Natural killer cell (primary cell): ENCODE data around the gene NR1H2. TPM values are rescaled to one million over a fixed set of nuclear protein-coding genes. Genes with fewer than 3 reads are reported as not detected.
A peak's percentile ranks its signal among the peaks of the same experiment; 100 is the strongest.

Experiments used
- ATAC-seq, 3 donors: fragments of 150-1000 bp in 2 of 3; fragments of 200-7000 bp in 1 of 3; cut with Tn5 transposase; 1 replicate in 1 of 3; 2 replicates in 2 of 3; pipeline ENCODE4 v1.10.0; 2021; ENCODE audit warnings: mild to moderate bottlenecking in 2 of 3, moderate library complexity in 2 of 3
- DNase-seq, 2 donors: peaks; one replicate each; pipeline versions ENCODE4 v3.0.0 to v3.0.0-alpha.2; 2013 to 2021; ENCODE audit warnings: mixed read lengths in 1 of 2
- H3K27ac ChIP-seq: one replicate; pipeline ENCODE4 v1.5.1; 2013; ENCODE audit warnings: mild to moderate bottlenecking, low read length
- H3K27me3 ChIP-seq: one replicate; pipeline ENCODE4 v1.6.1; 2013; ENCODE audit warnings: low read length; ENCODE audit not compliant: control insufficient read depth, insufficient read depth
- H3K36me3 ChIP-seq: one replicate; pipeline ENCODE4 v1.6.1; 2013; ENCODE audit warnings: low read length; ENCODE audit not compliant: control insufficient read depth, insufficient read depth
- H3K4me1 ChIP-seq: one replicate; pipeline ENCODE4 v1.6.1; 2013; ENCODE audit warnings: low read length; ENCODE audit not compliant: control insufficient read depth, insufficient read depth
- H3K4me3 ChIP-seq: one replicate; pipeline ENCODE4 v1.5.1; 2013; ENCODE audit warnings: low read length
- H3K9me3 ChIP-seq: one replicate; pipeline ENCODE4 v1.6.1; 2013; ENCODE audit warnings: low read length; ENCODE audit not compliant: control insufficient read depth, insufficient read depth
- H3K27ac Mint-ChIP-seq, 2 donors: one replicate each; pipeline ENCODE4 v1.8.0; 2022; ENCODE audit warnings: mild to moderate bottlenecking in 2 of 2, mixed read lengths in 2 of 2, moderate library complexity in 1 of 2
- H3K27me3 Mint-ChIP-seq, 2 donors: one replicate each; pipeline ENCODE4 v1.8.0; 2022; ENCODE audit warnings: low read depth in 2 of 2, mixed read lengths in 2 of 2
- H3K36me3 Mint-ChIP-seq: one replicate; pipeline ENCODE4 v1.8.0; 2022; ENCODE audit warnings: mixed read lengths
- H3K4me1 Mint-ChIP-seq, 2 donors: one replicate each; pipeline ENCODE4 v1.8.0; 2022; ENCODE audit warnings: mixed read lengths in 2 of 2
- H3K4me3 Mint-ChIP-seq: one replicate; pipeline ENCODE4 v1.8.0; 2022; ENCODE audit warnings: mild to moderate bottlenecking, moderate library complexity, mixed read lengths
- H3K9me3 Mint-ChIP-seq, 2 donors: one replicate each; pipeline ENCODE4 v1.8.0; 2022; ENCODE audit warnings: mixed read lengths in 2 of 2
- CTCF ChIP-seq: fragments of 200-600 bp; IDR thresholded peaks from one replicate; pipeline ENCODE4 v1.8.0; 2022; ENCODE audit warnings: antibody characterized with exemption
- WGBS: methylation state at CpG from one replicate; pipeline ENCODE4 v1.1.7; 2013; ENCODE audit warnings: missing lambda C conversion rate; ENCODE audit not compliant: insufficient coverage; 5-methylcytosine and 5-hydroxymethylcytosine counted together
- intact Hi-C: fragments of 100-400 bp; cut with micrococcal nuclease; formaldehyde crosslinking; loops from one replicate; pipeline ENCODE4 v1.14.2; 2022
- total RNA-seq, 4 donors: library from RNA; stranded (reverse); fragments of 120-200 nt in 1 of 4; gene quantifications; one replicate each; pipeline versions ENCODE4 v1.2.3 to v1.2.4, GENCODE V29; 2013 to 2022

Gene NR1H2
- total RNA-seq, 3 donors from 2014 or later (not counting 1 experiment from before 2014, with no cell fraction given) = 185 to 217 (median 211) TPM

GRCh38 chr19:50418176-50419021, 42.1 kb downstream of the NR1H2 start, which contains the start of gene SPIB:
Gene SPIB (plus strand): TSS chr19:50418938. CDS start chr19:50418963, 25 bp downstream.
- peaks cover 12 to 27% of the 10 kb centered on the region in 2 donors for H3K4me1 Mint-ChIP-seq
- no peaks in the 10 kb centered on the region for H3K9me3 Mint-ChIP-seq
- Histone ChIP-seq H3K36me3 (no peaks in the 10 kb centered on the region), H3K9me3 (no peaks in the 10 kb centered on the region), H3K4me3 (peak within 1 kb of the TSS; percentile 55), H3K4me1 (peaks cover 53% of the 10 kb centered on the region), H3K27me3 (peaks cover 6% of the 10 kb centered on the region), H3K27ac (peak within 1 kb of the TSS; percentile 74)
- DNase-seq = no peak
- H3K27me3 Mint-ChIP-seq = peaks cover 23 to 27% of the 10 kb centered on the region in 2 donors
- intact Hi-C loops = no loop called here
- TF ChIP-seq CTCF = no peak
- no peak within 1 kb of the TSS for H3K4me3 Mint-ChIP-seq
- 35% methylated on average over 34 of the region's 34 CpGs for WGBS
- H3K36me3 Mint-ChIP-seq = no peaks in the 10 kb centered on the region
- no peak for ATAC-seq
- H3K27ac Mint-ChIP-seq = peak within 1 kb of the TSS in 1 of 2 donors; percentile 73

- peak overlapping the region in 1 of 2 donors; percentile 73 for H3K27ac Mint-ChIP-seq
- Histone ChIP-seq H3K4me3 (peak overlapping the region; percentile 55), H3K27me3 (peaks cover 6% of the 10 kb centered on the region), H3K36me3 (no peaks in the 10 kb centered on the region), H3K4me1 (peaks cover 53% of the 10 kb centered on the region), H3K9me3 (no peaks in the 10 kb centered on the region), H3K27ac (peak overlapping the region; percentile 74)
- intact Hi-C loops = no loop called here
- DNase-seq (no peak), ATAC-seq (no peak)
- no peak overlapping the region for H3K4me3 Mint-ChIP-seq
- no peaks in the 10 kb centered on the region for H3K36me3 Mint-ChIP-seq
- TF ChIP-seq CTCF = no peak
- 23% methylated on average over 12 of the region's 14 CpGs for WGBS
- no peaks in the 10 kb centered on the region for H3K9me3 Mint-ChIP-seq
- H3K27me3 Mint-ChIP-seq = peaks cover 23 to 27% of the 10 kb centered on the region in 2 donors
- H3K4me1 Mint-ChIP-seq = peaks cover 12 to 27% of the 10 kb centered on the region in 2 donors
Measured at GRCh38 chr19:50419022-50419579, 42.8 kb downstream of the NR1H2 start.

GRCh38 chr19:50419580-50420035, 43.4 kb downstream of the NR1H2 start:
- DNase-seq (no peak), ATAC-seq (no peak)
- Mint-ChIP-seq H3K36me3 (no peaks in the 10 kb centered on the region), H3K4me3 (no peak overlapping the region), H3K9me3 (no peaks in the 10 kb centered on the region), H3K4me1 (peaks cover 12 to 27% of the 10 kb centered on the region in 2 donors), H3K27ac (peak overlapping the region in 1 of 2 donors; percentile 73), H3K27me3 (peaks cover 23 to 27% of the 10 kb centered on the region in 2 donors)
- peaks cover 48% of the 10 kb centered on the region for H3K4me1 ChIP-seq
- peak overlapping the region; percentile 55 for H3K4me3 ChIP-seq
- peaks cover 6% of the 10 kb centered on the region for H3K27me3 ChIP-seq
- 8% methylated on average over 4 of the region's 8 CpGs for WGBS
- no peaks in the 10 kb centered on the region for H3K36me3 ChIP-seq
- no peak for TF ChIP-seq CTCF
- no peaks in the 10 kb centered on the region for H3K9me3 ChIP-seq
- peak overlapping the region; percentile 74 for H3K27ac ChIP-seq
- intact Hi-C loops = no loop called here
